SK-N-DZ (cell line): ENCODE measurements around the gene PDE3B.
"Not testable (repeated sequence)": the region's sequence is repeated elsewhere in the genome, so short reads cannot be mapped to it uniquely, and the experiment has no call there.

Experiments
- DNase-seq: peaks from one replicate; pipeline ENCODE4 v3.0.0-alpha.2; 2015; ENCODE audit warnings: low spot score

PDE3B gene

DNA sequence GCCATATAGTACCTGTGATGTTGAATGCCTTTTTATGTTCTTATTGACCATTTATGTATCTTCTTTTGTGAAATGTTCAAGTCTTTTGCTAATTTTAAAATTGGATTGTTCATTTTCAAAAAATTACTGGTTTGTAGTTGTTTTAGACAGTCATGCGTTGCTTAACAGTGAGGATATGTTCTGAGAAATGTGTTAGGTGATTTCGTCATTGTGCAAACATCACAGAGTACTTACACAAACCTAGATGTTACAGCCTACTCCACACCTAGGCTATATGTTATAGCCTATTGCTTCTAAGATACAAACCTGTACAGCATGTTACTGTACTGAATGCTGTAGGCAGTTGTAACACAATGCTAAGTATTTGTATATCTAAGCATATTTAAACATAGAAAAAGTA lies 32.5 kb downstream of the PDE3B start:
- no peak for DNase-seq

DNA sequence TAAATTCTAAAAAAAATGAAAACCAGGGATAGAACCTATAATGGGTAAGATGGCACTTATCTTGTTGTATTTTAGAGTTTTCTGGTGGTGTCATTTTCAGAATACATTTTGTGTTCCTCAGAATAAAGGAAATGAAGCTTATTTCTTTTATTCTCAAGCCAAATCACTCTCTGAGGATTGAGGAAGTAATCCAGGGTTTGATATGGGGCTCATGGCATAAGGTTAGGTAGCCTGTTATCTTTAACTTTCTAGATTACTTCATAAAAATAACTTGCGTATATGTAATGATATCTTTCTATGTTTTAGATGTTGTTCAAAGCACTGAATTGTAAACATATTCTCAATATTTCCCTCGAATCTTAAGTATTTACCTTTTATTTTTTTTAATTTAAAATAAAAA lies 33.5 kb downstream of the PDE3B start:
- DNase-seq, result no peak

DNA sequence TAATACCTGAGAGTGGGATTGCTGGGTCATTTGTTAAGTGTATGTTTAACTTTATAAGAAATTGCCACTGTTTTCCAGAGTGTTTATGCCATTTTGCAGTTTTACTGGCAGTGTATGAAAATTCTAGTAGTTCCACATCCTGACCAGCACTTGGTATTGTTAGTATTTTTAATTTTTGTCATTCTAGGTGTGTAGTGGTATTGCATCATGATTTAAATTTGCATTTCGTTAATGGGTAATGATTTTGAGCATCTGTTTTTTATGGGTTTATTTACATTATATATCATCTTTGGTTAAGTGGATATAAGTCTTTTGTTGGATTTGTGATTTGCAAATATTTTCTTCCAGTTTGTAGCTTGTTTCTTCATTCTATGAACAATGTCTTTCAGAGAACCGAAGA lies 34.7 kb downstream of the PDE3B start:
- no peak for DNase-seq

DNA sequence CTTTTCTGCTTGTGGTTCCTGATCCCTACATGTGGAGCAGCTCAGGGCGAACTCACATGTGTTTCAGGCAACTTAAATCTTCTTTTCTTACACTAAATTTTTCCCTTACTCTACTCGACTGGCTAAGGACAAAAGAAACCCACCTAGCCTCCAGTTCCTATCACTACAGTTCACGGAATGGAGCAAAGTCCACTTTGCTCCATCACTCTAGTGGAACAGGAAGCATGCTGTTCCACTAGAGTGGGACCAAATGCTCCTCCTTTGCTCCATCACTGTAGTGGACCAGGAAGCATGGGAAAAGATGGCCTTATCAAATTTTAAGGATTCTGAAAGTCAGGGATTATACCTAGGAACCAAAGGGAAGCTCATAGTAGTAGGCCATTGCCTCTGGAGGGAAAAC lies 36.1 kb downstream of the PDE3B start:
- no peak for DNase-seq

DNA sequence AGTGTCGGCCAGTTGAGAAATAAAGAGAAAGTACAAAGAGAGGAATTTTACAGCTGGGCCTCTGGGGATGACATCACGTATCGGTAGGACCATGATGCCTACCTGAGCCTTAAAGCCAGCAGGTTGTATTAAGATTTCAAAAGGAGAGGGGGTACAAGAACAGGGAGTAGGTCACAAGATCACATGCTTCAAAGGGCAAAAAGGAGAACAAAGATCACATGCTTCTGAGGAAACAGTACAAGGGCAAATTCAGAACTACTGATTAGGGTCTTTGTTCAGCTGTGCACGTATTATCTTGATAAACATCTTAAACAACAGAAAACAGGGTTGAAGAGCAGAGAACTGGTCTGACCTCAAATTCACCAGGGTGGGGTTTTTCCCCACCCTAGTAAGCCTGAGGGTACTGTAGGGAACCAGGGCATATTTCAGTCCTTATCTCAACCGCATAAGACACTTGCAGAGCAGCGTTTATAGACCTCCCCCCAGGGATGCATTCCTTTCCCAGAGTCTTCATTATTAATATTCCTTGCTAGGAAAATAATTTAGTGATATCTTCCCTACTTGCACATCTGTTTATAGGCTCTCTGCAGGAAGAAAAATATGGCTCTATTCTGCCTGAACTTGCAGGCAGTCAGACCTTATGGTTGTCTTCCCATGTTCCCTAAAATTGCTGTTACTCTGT lies 40.8 kb downstream of the PDE3B start:
- not testable (repeated sequence) for DNase-seq

DNA sequence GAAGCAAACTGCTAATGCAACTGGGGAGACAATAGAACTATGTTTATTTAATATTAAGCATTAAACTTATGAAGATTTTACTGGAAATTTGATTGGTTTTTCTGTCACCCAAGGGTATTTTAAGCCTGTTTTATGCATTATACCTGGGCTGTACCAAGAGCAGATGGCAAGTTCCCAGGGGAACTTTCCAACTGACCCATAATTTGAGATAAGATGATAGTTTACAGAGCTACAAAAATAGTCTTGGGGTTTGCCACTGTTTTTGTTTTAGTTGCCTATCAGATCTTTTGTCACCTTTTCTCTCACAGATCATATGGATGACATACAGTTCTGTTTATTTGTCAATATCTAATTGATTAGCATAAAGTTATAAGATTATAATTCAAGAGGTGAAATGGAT lies 43.9 kb downstream of the PDE3B start:
- DNase-seq, result no peak

DNA sequence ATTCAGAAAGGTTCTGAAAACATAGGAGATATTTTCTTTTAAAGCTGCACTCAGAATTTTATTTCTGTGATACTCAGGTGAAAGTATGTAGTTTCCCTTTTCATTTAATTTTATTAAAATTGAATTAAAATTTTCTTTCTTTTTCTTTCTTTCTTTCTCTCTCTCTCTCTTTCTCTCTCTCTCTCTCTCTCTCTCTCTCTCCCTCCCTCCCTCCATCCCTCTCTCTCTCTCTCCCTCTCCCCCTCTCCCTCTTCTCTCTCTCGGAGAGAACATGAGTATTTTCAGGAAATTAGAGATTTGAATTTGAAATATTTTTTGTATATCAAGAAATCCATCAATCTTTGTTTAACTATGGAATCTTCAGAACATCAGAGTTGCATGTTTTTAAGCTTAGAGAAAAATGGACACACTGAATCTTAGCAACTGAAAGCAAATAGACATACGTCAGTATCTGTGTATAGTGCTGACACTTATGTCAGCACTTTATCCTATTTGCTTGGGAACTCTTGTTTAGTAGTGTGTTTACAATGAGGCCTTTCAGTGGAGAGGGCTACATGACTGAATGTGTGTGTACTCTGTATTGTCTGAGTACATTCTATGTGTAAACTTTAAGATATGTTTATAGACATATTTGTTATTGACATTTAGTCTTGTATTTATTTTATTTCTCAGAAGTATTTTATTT lies 44.5 kb downstream of the PDE3B start:
- no peak for DNase-seq

DNA sequence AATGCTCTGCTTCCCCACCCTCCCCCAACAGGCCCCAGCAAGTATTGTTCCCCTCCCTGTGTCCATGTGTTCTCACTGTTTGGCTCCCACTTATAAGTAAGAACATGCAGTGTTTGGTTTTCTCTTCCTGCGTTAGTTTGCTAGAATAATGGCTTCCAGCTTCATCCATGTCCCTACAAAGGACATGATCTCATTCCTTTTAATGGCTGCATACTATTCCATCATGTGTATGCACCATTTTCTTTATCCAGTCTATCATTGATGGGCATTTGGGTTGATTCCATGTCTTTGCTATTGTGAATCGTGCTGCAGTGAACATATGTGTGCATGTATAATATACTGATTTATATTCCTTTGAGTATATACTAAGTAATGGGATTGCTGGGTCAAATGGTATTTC lies 52.1 kb downstream of the PDE3B start:
- not testable (repeated sequence) for DNase-seq

DNA sequence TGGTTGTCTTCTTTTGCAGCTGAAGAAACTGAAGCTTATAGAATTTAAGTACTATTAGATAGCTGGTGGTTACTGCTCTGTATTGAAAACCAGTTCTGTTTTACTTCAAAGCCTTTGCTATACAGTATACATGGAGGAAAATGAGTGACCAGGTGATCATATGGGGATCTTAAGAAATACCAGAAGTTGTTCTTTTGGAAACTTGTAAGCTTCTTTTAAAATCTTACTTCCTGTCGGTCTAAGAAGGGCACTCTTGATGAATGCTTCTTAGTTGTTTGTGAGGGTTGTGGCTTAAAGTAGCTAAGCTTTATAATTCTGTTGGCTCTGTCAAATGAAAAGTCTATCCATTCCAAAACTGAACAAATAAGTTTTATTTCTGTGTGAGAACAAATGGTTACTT lies 55.2 kb downstream of the PDE3B start:
- DNase-seq, result no peak

DNA sequence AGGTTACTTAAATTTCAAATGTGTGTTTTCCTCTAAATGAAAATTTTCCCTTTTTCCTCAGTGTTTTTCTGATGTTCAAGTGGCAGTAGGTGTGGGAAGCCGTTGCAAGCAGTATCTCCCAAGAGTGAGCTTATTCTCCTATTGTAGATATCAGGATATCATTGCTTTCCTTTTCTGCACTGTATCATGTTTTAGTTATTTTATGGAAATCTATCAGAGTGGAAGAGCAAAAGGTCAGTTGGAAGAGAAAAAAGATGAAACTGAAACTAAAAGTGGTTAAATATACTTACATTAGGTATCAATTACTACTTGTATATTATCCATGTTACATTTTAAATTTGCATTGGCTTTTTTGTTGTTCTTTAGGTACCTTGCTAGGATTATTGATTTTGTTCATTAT lies 57.0 kb downstream of the PDE3B start:
- DNase-seq, result no peak

DNA sequence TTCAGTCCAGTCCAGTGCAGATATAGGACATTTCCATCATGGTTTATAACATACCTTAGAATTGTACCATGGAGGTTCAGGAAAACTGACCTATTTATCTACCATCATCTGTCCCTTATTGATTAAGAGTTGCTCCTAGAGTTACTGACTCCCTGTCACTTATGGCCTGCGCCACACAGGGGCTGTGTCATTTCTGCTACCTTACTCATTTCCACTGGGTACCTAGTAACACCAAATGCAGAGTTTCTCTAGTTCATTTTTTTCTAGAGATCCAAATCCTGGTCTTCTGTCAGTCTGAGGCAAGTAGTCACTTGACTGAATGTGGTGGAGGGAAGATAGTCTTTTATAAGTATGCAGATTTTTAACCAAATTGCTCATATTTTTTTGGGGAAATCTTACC lies 59.2 kb downstream of the PDE3B start:
- DNase-seq, result no peak

DNA sequence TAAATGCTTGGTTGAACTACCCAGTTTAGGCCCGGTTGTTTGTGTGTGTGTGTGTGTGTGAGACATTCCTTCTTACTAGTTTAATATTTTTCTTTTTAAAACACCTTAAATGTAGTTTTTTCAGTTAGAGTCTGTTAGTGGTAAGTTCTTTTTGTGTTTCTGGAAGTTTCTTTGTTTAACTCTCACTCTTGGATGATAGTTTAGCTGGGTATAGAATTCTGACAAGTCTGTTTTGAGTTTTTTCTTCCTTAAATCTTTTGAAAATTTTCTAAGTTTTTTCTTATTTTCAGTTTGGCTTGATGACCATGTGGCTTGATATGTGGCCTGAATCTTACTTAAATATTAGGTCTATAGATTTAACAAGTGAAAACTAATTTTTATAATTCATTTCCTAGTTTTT lies 60.1 kb downstream of the PDE3B start:
- DNase-seq, result no peak

DNA sequence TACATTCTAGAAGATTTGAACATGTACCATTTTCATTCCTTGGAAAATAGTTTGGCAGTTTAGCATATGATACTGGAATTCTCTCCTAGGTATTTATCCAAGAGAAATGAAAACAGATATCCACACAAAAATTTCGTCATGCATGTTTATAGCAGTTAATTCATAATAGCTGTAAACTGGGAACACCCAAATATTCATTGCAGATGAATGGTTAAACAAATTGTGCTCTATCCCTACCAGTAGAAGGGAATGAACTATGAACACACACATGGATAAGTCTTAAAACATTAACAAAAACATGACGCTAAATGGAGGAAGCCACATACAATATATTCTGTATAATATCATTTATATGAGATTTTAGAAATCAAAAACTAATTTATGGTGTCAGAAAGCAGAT lies 61.5 kb downstream of the PDE3B start:
- no peak for DNase-seq

DNA sequence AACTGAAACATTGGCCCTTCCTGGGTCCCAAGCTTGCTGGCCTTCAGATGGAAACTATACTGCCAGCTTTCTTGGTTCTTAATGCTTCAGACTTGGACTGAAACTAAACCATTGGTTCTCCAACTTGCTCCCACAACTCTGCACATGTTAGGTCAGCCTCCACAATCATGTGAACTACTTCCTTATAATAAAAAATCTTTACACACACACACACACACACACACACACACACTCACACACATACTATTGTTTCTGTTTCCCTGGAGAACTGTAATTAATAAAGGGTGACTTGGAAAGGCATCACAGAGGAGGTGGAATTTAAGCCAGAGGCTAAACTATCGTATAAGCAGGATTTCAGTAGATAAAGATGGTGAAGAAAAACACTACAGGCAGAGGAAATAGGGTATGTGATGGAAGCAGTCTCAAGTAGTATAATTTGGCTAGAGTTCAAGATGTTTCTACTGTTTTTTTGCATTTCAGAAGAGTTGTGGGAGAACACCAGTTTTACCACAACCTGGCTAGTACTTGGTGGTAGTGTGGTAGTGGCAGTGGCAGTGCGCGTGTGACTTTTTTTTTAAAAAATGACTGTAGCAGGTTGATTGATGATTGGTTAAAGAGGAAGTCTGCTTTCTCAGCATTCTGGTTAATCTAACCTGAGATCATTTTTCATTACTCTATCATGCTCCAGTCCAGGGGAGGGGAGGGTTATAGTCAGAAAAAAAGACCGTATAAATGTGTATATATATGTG lies 70.1 kb downstream of the PDE3B start:
- no peak for DNase-seq

DNA sequence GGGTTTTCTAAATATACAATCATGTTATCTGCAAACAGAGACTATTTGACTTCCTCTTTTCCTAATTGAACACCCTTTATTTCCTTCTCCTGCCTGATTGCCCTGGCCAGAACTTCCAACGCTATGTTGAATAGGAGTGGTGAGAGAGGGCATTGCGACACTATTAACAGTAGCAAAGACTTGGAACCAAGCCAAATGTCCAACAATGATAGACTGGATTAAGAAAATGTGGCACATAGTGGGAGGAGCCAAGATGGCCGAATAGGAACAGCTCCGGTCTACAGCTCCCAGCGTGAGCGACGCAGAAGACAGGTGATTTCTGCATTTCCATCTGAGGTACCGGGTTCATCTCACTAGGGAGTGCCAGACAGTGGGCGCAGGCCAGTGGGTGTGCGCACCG lies 72.1 kb downstream of the PDE3B start:
- DNase-seq, result not testable (repeated sequence)

DNA sequence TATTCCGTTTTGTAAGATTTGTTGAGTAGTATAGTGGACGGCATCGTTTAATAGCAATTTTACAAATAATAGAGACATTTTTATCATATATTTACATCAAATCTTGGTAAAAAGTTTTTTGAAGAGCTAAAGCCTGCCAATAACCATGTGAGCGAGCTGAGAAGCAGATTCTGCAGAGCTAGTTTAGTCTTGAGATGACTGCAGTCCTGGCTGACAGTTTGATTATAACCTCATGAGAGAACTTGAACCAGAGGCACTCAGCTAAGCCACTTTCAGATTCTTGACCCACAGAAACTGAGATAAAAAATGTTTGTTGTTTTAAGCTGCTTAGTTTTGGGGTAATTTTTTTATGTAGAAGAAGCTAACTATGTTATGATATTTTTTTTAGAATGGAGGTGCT lies 78.9 kb downstream of the PDE3B start:
- no peak for DNase-seq

DNA sequence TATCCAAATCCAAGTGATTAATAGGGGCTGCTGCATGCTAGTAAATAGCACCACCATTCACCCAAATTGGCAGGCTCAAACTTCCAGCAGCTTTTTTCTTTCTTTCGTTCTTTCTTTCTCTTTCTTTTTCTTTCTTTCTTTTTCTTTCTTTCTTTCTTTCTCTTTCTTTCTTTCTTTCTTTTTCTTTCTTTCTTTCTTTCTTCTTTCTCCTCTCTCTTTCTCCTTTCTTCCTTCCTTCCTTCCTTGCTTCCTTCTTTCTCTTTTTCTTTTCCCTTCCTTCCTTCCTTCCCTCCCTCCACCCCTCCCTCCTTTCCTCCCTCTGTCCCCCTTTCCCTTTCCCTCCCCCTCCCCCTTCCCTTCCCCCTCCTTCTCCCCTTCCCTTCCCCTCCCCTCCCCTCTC lies 81.5 kb downstream of the PDE3B start:
- no peak for DNase-seq

DNA sequence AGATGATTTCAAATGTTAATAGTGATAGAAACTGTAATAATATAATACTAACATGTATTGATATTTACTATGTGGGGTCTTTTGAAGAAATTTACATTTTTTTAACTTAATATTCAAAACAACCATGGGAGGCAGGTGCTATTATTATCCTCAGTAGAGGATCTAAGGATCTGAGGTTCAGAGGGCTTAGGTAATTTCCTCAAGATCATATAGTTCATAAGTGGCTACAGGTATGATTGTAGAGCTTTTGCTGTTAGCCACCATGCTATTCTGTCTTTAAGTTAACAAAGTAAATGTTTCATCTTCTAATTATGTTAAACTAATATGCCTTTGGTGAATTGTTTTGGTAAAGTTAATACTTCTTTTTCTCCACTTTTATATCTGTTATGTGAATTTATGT lies 83.6 kb downstream of the PDE3B start:
- no peak for DNase-seq

DNA sequence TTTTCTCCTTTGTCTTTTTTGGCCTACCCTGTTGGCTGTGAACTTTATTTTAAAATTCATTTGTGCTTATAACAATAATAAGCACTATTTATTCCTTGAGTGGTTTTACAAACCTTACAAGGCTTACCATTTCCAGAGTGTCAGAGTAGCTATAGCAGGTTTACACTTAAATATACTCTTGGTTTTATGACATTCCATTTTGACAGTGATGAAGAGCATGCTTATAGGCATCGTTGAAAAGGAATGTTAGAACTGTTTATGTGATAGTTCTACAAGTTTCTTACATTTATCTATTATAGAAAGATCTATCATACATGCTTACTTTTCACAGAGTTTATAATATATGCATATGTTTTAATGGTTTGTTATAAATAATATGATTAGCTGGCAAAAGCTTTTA lies 84.1 kb downstream of the PDE3B start:
- no peak for DNase-seq

DNA sequence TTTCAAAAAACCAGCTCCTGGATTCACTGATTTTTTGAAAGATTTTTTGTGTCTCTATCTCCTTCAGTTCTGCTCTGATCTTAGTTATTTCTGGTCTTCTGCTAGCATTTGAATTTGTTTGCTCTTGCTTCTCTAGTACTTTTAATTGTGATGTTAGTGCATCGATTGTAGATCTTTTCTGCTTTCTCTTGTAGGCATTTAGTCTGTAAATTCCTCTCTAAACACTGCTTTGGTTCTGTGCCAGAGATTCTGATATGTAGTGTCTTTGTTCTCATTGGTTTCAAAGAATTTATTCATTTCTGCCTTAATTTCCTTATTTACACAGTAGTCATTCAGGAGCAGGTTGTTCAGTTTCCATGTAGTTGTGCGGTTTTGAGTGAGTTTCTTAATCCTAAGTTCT lies 96.9 kb downstream of the PDE3B start:
- DNase-seq, result not testable (repeated sequence)

DNA sequence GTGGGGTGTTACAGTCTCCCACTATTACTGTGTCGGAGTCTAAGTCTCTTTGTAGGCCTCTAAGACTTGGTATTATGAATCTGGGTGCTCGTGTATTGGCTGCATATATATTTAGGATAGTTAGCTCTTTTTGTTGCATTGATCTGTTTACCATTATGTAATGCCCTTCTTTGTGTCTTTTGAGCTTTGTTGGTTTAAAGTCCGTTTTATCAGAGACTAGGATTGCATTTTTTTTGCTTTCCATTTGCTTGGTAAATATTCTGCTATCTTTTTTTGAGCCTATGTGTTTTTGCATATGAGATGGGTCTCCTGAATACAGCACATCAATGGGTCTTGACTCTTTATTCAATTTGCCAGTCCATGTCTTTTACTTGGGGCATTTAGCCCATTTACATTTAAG lies 97.6 kb downstream of the PDE3B start:
- DNase-seq, result no peak

DNA sequence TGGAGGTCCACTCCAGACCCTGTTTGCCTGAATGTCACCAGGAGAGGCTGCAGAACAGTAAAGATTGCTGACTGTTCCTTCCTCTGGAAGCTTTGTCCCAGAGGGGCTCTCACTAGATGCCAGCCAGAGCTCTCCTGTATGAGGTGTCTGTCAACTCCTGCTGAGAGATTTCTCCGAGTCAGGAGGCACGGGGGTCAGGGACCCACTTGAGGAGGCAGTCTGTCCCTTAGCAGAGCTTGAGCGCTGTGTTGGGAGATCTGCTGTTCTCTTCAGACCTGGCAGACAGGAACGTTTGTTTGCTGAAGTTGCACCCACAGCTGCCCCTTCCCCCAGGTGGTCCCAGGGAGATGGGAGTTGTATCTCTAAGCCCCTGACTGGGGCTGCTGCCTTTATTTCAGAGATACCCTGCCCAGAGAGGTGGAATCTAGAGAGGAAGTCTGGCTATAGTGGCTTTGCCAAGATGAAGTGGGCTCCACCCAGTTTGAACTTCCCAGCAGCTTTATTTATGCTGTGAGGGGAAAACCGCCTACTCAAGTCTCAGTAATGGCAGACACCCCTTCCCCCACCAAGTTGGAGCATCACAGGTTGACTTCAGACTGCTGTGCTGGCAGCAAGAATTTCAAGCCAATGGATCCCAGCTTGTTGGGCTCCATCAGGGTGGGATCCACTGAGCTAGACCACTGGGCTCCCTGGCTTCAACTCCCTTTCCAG lies 99.4 kb downstream of the PDE3B start:
- no peak for DNase-seq
